ENCODE results near the gene TCEANC2. TPM values are rescaled to one million over a fixed set of nuclear protein-coding genes. Genes with fewer than 3 reads are reported as not detected.
A peak's percentile ranks its signal among the peaks of the same experiment; 100 is the strongest.

Gene TCEANC2
- polyA plus RNA-seq, 1 donor from 2014 or later = 7.8 TPM

DNA sequence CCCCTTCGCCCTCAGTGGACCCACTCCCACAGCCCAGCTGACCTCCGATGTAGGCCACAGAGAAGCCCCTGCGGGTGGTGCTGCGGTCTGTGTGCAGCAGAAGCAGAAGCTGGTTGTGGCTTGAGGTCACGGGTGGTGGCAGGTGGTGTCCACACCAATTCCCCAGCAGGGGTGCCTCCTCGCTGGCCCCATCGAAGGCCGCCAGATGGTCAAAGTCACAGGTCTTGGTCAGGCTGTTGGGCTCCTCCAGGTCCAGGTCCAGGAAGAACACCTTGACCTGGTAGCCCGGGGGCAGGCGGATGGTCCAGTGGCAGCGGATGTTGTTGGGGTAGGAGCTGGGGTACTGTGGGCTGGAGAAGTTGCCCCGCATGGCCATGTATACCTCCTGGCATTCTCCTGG is 86.3 kb downstream of the TCEANC2 start:
- no peaks in the 10 kb centered on the region for H3K9me3 Mint-ChIP-seq
- no peak overlapping the region for H3K27ac Mint-ChIP-seq
- H3K27me3 Mint-ChIP-seq = peaks cover 7% of the 10 kb centered on the region
- no peaks in the 10 kb centered on the region for H3K4me1 Mint-ChIP-seq
- H3K4me3 Mint-ChIP-seq = no peak overlapping the region
- no peaks in the 10 kb centered on the region for H3K36me3 Mint-ChIP-seq

DNA sequence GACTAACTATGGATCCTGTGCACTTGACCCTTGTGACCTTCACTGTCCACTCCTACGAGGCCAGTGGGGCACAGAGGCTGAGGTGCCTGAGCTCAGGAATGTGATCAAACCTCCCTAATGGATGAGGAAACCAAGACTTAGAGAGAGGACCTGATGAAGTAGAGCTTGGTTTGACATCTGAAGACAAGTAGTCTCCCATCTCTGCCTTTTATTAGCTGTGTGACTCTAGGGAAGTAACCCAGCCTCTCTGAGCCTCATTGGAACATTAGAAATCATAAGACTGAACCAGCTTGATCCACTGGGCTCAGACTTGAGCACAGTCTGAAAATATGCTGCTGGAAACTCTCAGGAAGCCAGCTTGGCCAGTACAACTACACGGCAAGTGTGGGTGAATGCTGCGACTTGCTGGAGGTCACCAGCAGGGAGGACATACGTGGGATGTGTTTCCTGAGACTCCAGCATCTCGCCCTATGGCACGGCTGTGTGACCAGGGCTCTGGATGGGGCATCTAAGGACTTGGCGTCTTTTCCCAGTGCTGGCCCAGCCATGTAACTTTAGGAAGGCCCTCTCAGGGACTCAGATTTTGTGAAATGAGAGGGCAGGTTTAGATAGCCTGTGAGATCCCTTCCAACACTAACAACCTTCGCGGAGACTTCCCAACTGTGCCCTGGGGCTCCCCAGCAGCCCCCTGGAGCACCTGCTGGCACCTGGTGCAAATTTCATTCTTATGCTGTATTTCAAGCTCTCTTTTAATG is 88.9 kb downstream of the TCEANC2 start:
- no peaks in the 10 kb centered on the region for H3K4me1 Mint-ChIP-seq
- no peaks in the 10 kb centered on the region for H3K9me3 Mint-ChIP-seq
- H3K27me3 Mint-ChIP-seq = peaks cover 7% of the 10 kb centered on the region
- H3K36me3 Mint-ChIP-seq = no peaks in the 10 kb centered on the region
- no peak overlapping the region for H3K4me3 Mint-ChIP-seq
- no peak overlapping the region for H3K27ac Mint-ChIP-seq

DNA sequence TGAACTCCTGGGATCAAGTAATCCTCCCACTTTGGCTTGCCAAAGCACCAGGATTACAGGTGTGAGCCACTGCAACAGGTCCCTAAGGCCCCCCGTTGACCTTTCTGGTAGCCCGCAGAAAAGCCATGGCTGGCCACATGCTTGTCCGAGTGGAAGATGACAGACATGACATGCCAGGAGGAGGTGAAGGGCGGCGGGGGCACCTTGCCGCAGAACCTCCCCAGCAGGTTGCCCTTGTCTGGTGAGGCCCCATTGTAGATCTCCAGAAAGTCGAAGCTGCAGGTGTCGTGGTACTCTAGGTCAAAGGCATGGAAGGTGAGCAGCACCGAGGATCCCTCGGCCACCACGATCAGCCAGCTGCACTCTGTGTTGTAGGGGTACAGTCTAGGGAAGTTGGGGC is 91.0 kb downstream of the TCEANC2 start:
- no peaks in the 10 kb centered on the region for H3K36me3 Mint-ChIP-seq
- no peaks in the 10 kb centered on the region for H3K9me3 Mint-ChIP-seq
- no peak overlapping the region for H3K4me3 Mint-ChIP-seq
- peaks cover 4% of the 10 kb centered on the region for H3K27me3 Mint-ChIP-seq
- H3K4me1 Mint-ChIP-seq = no peaks in the 10 kb centered on the region
- H3K27ac Mint-ChIP-seq = no peak overlapping the region

DNA sequence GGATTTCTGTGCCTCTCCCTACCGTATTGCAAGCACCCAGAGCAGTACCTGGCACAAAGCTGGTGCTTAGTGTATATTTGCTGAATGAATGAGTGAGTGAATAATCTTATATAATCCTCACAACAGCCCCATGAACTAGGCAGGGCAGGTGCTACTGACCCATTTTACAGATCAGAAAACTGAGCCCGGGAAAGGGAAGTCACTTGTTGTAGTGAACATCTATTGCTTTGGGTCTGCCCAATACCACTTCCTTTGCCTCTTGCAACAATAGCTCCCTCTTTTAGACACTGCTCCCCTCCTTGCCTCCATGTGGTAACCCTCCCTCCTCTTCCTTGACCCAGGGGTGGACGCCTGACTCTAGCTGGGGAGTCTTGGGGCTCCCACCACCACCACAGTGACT is 96.3 kb downstream of the TCEANC2 start:
- H3K27ac Mint-ChIP-seq = peak overlapping the region in 1 of 3 donors; percentile 63
- H3K4me1 Mint-ChIP-seq = no peaks in the 10 kb centered on the region
- no peaks in the 10 kb centered on the region for H3K27me3 Mint-ChIP-seq
- H3K4me3 Mint-ChIP-seq = no peak overlapping the region
- no peaks in the 10 kb centered on the region for H3K9me3 Mint-ChIP-seq
- H3K36me3 Mint-ChIP-seq = no peaks in the 10 kb centered on the region

DNA sequence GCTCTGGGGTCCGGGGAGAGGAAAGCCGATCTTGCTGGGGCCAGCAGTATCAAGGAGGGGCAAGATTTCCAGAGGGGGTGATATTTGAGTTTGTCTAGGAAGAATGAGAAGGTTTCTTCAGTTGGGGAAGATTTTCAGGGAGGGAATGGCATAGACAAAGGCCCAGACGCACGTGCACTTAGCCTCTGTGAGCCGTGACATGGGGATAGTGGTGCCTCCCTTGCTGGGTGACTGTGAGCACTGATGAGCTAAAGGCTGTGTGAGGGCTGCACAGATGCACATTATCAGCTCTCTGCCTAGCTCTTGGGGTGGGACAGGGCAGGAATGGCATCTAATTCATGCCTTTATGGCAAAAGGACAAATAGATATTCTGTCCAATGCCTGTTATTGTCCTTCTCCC is 97.6 kb downstream of the TCEANC2 start:
- Mint-ChIP-seq H3K4me3 (no peak overlapping the region), H3K9me3 (no peaks in the 10 kb centered on the region), H3K36me3 (no peaks in the 10 kb centered on the region), H3K27me3 (no peaks in the 10 kb centered on the region), H3K4me1 (no peaks in the 10 kb centered on the region), H3K27ac (peak overlapping the region in 1 of 3 donors; percentile 40)

DNA sequence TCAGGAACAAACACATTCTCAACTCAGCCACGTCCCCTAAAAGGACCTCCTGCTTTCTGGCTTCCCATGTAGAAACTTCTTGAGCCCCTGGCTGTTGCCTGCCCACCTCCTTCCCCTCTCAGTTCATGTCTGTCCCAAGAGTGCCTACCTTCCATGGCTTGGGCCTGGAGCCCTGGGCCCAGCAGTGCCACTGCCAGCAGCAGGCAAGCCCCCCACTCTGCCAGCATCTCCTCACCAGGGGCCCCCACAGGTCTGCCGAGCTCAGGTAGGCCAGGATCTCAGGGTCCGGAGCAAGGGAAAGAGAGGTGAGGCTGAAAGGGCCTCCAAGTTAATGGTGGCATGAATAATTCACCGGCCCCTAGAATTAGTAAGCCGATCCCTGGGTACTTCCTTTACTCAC is 99.3 kb downstream of the TCEANC2 start, which contains the start of gene CDCP2:
CDCP2 (minus strand) TSS at position 305 of the 400 bp plus-strand sequence; CDS start at position 227, 78 bp downstream.
- Mint-ChIP-seq H3K27ac (no peak within 1 kb of the TSS), H3K9me3 (no peaks in the 10 kb centered on the region), H3K36me3 (no peaks in the 10 kb centered on the region), H3K4me3 (peak within 1 kb of the TSS in 1 of 4 donors; percentile 45), H3K27me3 (no peaks in the 10 kb centered on the region), H3K4me1 (no peaks in the 10 kb centered on the region)

DNA sequence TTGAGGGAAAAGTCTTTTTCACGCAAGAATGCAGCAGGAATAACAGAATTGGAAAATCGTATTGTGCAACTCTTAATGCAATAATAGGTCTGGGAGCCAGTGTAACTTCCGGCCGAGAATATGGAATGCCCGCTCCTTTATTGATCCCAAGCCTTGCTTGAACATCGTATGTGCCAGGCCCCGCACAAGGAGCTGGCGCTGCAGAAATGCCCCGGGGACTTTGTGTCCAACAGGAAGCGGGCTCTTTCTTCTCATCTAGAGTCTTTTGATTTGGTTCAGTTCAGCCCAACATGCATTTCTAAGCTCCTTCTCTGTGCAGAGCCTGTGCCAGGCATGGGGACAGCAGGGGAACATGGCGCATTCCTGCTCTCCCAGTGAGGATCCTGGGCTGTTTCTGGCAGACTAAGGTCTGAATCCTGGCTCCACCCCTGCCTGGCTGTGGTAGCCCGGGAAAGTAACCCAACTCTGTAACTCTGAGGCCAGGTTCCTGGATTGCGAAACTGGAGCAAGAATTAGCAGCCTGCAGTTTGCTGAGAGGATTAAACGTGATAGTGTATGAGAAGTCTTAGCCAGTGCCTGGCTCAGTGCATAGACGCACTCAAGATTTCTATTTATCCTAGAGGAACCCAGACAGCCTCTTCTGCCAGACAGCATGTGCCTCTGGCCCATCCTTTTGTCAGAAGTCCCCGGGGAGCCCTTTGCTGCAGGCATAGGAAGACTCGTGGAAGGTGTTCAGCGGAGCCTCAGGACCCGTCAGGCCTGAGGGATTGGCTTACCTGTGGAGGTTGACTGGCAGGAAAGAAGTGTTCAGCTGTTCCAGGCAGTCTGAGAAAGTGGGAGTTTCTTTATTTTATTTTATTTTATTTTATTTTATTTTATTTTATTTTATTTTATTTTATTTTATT is 100.4 kb downstream of the TCEANC2 start:
- H3K4me3 Mint-ChIP-seq = no peak overlapping the region

More for the DNA sequence above, 100.4 kb downstream of the TCEANC2 start:
- H3K27ac Mint-ChIP-seq = no peak overlapping the region
- no peaks in the 10 kb centered on the region for H3K4me1 Mint-ChIP-seq
- no peaks in the 10 kb centered on the region for H3K9me3 Mint-ChIP-seq
- H3K27me3 Mint-ChIP-seq = no peaks in the 10 kb centered on the region
- no peaks in the 10 kb centered on the region for H3K36me3 Mint-ChIP-seq

Other genes with a start within 250 kb of the TCEANC2 start
- gene NDC1, start 215.3 kb upstream of the TCEANC2 start, polyA plus RNA-seq = 6.8 TPM
- 22.2 TPM for gene YIPF1, start 163.8 kb upstream of the TCEANC2 start, polyA plus RNA-seq
- gene DIO1, start 159.4 kb upstream of the TCEANC2 start, polyA plus RNA-seq = 0.18 TPM
- 58.6 TPM for gene IFT25, start 107.9 kb upstream of the TCEANC2 start, polyA plus RNA-seq
- gene LRRC42, start 107.3 kb upstream of the TCEANC2 start, polyA plus RNA-seq = 10.4 TPM
- not detected for gene LDLRAD1, start 35.4 kb upstream of the TCEANC2 start, polyA plus RNA-seq
- 386 TPM for gene TMEM59, start 404 bp upstream of the TCEANC2 start, polyA plus RNA-seq
- not detected for gene CDCP2, start 99.4 kb downstream of the TCEANC2 start, polyA plus RNA-seq
- gene CYB5RL, start 146.4 kb downstream of the TCEANC2 start, polyA plus RNA-seq = 4.1 TPM
- gene MRPL37, start 146.6 kb downstream of the TCEANC2 start, polyA plus RNA-seq = 56.2 TPM

Data from IgD-negative memory B cell (primary cell).